ENCODE results near the gene WDR82. TPM values are rescaled to one million over a fixed set of nuclear protein-coding genes. Genes with fewer than 3 reads are reported as not detected.

The WDR82 gene, protein sequence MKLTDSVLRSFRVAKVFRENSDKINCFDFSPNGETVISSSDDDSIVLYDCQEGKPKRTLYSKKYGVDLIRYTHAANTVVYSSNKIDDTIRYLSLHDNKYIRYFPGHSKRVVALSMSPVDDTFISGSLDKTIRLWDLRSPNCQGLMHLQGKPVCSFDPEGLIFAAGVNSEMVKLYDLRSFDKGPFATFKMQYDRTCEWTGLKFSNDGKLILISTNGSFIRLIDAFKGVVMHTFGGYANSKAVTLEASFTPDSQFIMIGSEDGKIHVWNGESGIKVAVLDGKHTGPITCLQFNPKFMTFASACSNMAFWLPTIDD
- total RNA-seq: 100 to 1,000 TPM in 1 of 4 donors, 10 to 100 TPM in 3; 24.6 to 128 (median 70.3) TPM

DNA sequence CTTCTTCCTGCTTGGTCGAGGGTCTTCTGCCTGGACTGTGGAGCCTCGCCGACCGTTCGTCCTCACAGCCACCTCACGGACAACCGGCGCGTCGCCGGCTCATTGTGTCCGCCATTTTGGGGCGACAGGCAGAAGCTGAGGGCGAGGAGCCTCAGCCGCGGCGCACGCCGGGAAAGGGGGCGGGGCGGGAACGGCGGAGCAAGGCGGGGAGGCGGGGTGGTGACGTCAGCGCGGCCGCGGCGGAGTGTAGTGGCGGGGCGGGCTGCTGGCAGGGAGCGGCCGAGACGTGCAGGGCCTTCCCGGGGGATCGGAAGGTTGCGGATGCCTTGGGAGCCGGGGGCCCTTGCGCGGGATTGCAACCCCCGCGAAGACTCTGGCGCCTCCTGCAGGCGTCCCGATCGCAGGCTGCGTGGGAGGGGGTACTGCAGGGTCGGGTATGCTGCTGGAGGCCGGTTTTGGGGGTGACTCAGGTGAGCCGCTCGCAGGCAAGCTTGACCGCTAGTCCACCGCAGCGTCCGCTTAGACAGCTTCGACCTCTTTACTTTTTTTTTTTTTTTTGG, at the start of gene WDR82:
Gene WDR82, minus strand, starts transcription at position 140 of the 560 bp plus-strand sequence. CDS start 288 bp downstream, outside the sequence.
- H3K4me1 ChIP-seq: peaks cover 4 to 5% of the 10 kb centered on the region in 2 donors
- no peaks in the 10 kb centered on the region for H3K9me3 ChIP-seq
- intact Hi-C loops (cut with DNase I; ENCODE audit: low total_unique reads): no loop called here
- TF ChIP-seq CTCF (IDR thresholded peaks at IDR 0.05): peak; percentile 31 to 61 (median 44)
- peak; percentile 85 to 90 for TF ChIP-seq POLR2A (IDR thresholded peaks at IDR 0.05)
- peak within 1 kb of the TSS; percentile 81 to 88 for H3K4me3 ChIP-seq
- peak within 1 kb of the TSS; percentile 93 to 97 for H3K27ac ChIP-seq
- peak; percentile 96 to 97 for DNase-seq
- no peaks in the 10 kb centered on the region for H3K36me3 ChIP-seq
- no peaks in the 10 kb centered on the region for H3K27me3 ChIP-seq

GRCh38 chr3:52327486-52328290, 49.2 kb upstream of the WDR82 start:
- no peak for TF ChIP-seq CTCF (IDR thresholded peaks at IDR 0.05)
- no peak for TF ChIP-seq POLR2A (IDR thresholded peaks at IDR 0.05)
- no peak overlapping the region for H3K4me3 ChIP-seq
- no peaks in the 10 kb centered on the region for H3K9me3 ChIP-seq
- intact Hi-C loops (cut with DNase I; ENCODE audit: low total_unique reads): no loop called here
- no peaks in the 10 kb centered on the region for H3K27me3 ChIP-seq
- DNase-seq: no peak
- no peaks in the 10 kb centered on the region for H3K36me3 ChIP-seq
- H3K4me1 ChIP-seq: no peaks in the 10 kb centered on the region
- no peak overlapping the region for H3K27ac ChIP-seq

DNA sequence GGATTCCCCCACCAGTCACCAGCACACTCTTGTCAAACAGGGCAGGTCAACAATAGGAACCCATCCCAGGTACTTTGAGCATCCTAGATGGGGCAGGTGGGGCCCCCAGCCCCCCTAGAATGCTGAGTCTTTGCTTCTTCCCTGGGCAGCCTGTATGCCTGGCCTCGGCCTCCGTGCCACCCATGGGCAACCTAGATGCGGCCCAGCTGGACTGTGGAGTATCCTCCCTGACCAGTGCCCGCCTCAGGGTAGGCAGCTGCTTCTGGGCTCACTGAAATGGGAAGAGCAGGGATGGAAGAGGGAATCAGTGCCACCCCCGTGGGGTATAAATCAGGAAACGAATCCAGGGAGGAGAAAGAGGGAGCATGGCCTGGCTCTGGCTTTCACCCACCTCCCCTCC, 48.5 kb upstream of the WDR82 start:
- H3K27ac ChIP-seq: no peak overlapping the region
- no peak for TF ChIP-seq CTCF (IDR thresholded peaks at IDR 0.05)
- TF ChIP-seq POLR2A (IDR thresholded peaks at IDR 0.05): no peak
- intact Hi-C loops (cut with DNase I; ENCODE audit: low total_unique reads): no loop called here
- no peak overlapping the region for H3K4me3 ChIP-seq
- no peaks in the 10 kb centered on the region for H3K9me3 ChIP-seq
- no peaks in the 10 kb centered on the region for H3K27me3 ChIP-seq
- DNase-seq: no peak
- no peaks in the 10 kb centered on the region for H3K36me3 ChIP-seq
- H3K4me1 ChIP-seq: no peaks in the 10 kb centered on the region

DNA sequence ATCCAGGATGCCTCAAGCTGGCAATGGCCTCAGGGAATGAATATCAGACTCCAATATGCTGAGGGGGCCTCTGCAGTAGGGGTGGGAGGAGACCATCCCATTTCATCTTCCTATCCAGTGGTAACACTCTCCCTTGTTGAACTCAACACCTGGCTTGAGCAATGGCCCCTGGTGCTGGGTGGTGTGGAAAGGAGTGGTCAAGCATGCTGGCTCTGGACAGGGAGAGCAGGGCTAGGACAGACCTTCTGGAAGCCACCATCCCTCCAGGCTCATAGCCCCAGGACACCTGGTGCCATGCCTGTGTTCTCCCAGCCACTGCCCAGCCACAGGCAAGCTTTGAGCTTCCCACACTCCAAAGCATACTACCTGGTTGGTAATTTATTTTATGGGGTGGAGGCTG, 47.2 kb upstream of the WDR82 start:
- TF ChIP-seq POLR2A (IDR thresholded peaks at IDR 0.05): no peak
- no peak for TF ChIP-seq CTCF (IDR thresholded peaks at IDR 0.05)
- Histone ChIP-seq H3K27me3 (no peaks in the 10 kb centered on the region), H3K36me3 (no peaks in the 10 kb centered on the region), H3K4me1 (no peaks in the 10 kb centered on the region), H3K27ac (no peak overlapping the region), H3K4me3 (no peak overlapping the region), H3K9me3 (no peaks in the 10 kb centered on the region)
- DNase-seq: no peak
- intact Hi-C loops (cut with DNase I; ENCODE audit: low total_unique reads): no loop called here

DNA sequence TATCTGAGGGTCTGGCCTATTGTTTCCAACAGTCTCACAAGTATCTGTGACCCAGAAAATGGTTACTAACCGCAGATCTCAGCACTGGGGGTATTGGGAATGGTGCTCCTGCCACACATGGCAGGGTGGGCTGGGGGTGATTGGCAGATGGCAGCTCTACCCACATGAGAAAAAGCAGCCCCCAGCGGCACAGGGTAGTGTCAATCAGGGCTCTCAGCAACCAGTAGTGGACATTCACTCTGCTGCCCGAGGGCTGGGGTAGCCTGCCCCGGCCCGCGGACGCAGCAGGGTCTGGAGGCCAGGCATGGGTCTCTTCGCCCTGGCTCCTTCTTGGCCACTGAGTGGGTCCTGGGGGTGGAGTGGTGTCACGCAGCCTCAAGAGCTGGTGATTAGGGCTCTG, 46.2 kb upstream of the WDR82 start:
- no peaks in the 10 kb centered on the region for H3K9me3 ChIP-seq
- H3K36me3 ChIP-seq: no peaks in the 10 kb centered on the region
- intact Hi-C loops (cut with DNase I; ENCODE audit: low total_unique reads): no loop called here
- no peak overlapping the region for H3K27ac ChIP-seq
- no peak overlapping the region for H3K4me3 ChIP-seq
- H3K27me3 ChIP-seq: no peaks in the 10 kb centered on the region
- no peaks in the 10 kb centered on the region for H3K4me1 ChIP-seq
- DNase-seq: no peak
- no peak for TF ChIP-seq POLR2A (IDR thresholded peaks at IDR 0.05)
- no peak for TF ChIP-seq CTCF (IDR thresholded peaks at IDR 0.05)

Measured in uterus (tissue), 4 donors.